CD14-positive monocyte (primary cell): ENCODE results near the gene CABP1. TPM values are rescaled to one million over a fixed set of nuclear protein-coding genes. Genes with fewer than 3 reads are reported as not detected.

Experiments
- DNase-seq, 3 donors: peaks; one replicate each; pipeline ENCODE4 v3.0.0-alpha.2; 2011 to 2022
- H2AFZ ChIP-seq: 2 replicates; pipeline ENCODE4 v1.6.0; 2012; ENCODE audit warnings: mild to moderate bottlenecking, low read depth, low read length, inconsistent platforms; ENCODE audit not compliant: insufficient read depth, poor library complexity, severe bottlenecking
- H3K27ac ChIP-seq, 2 donors: 1 replicate in 1 of 2; 2 replicates in 1 of 2; pipeline ENCODE4 v1.5.1; 2012 to 2013; ENCODE audit warnings: low read length in 2 of 2, control low read depth in 1 of 2, inconsistent platforms in 1 of 2, low read depth in 1 of 2, mild to moderate bottlenecking in 1 of 2
- H3K27me3 ChIP-seq, 2 donors: one replicate each; pipeline versions ENCODE4 v1.6.0 to v1.6.1; 2011 to 2013; ENCODE audit warnings: low read length in 2 of 2; ENCODE audit not compliant: control insufficient read depth in 2 of 2, insufficient read depth in 2 of 2
- H3K36me3 ChIP-seq, 2 donors: replicated peaks in 1 of 2; 1 replicate in 1 of 2; 2 replicates in 1 of 2; pipeline versions ENCODE4 v1.5.1 to v1.6.1; 2012 to 2013; ENCODE audit warnings: low read length in 2 of 2, control low read depth in 1 of 2, inconsistent platforms in 1 of 2, mild to moderate bottlenecking in 1 of 2; ENCODE audit not compliant: insufficient read depth in 2 of 2, control insufficient read depth in 1 of 2
- H3K4me1 ChIP-seq, 2 donors: 1 replicate in 1 of 2; 2 replicates in 1 of 2; pipeline versions ENCODE4 v1.5.1 to v1.6.1; 2012 to 2013; ENCODE audit warnings: low read length in 2 of 2, control low read depth in 1 of 2, inconsistent platforms in 1 of 2, mild to moderate bottlenecking in 1 of 2, moderate library complexity in 1 of 2; ENCODE audit not compliant: insufficient read depth in 2 of 2, control insufficient read depth in 1 of 2
- H3K4me2 ChIP-seq: replicated peaks from 2 replicates; pipeline ENCODE3; 2012; ENCODE audit warnings: low read length, moderate library complexity, mild to moderate bottlenecking; ENCODE audit not compliant: poor library complexity, severe bottlenecking; ENCODE audit errors: extremely low read depth
- H3K4me3 ChIP-seq, 3 experiments: fragments of 200-600 bp in 1 of 3; sonication (generic) in 1 of 3; replicated peaks in 1 of 3; 1 replicate in 2 of 3; 2 replicates in 1 of 3; pipeline ENCODE4 v1.5.1; 2011 to 2013; ENCODE audit warnings: low read length in 3 of 3, mild to moderate bottlenecking in 3 of 3, control low read depth in 2 of 3, low read depth in 2 of 3, inconsistent platforms in 1 of 3, moderate library complexity in 1 of 3
- H3K79me2 ChIP-seq: 2 replicates; pipeline ENCODE4 v1.6.0; 2012; ENCODE audit warnings: mild to moderate bottlenecking, control low read depth, inconsistent platforms, low read length, moderate library complexity; ENCODE audit not compliant: insufficient read depth
- H3K9ac ChIP-seq: 2 replicates; pipeline ENCODE4 v1.6.0; 2017; ENCODE audit warnings: low read length, mild to moderate bottlenecking; ENCODE audit not compliant: insufficient read depth, poor library complexity, severe bottlenecking
- H3K9me3 ChIP-seq, 2 donors: replicated peaks in 1 of 2; 1 replicate in 1 of 2; 2 replicates in 1 of 2; pipeline versions ENCODE4 v1.5.1 to v1.6.1; 2012 to 2013; ENCODE audit warnings: low read length in 2 of 2, control low read depth in 1 of 2; ENCODE audit not compliant: control insufficient read depth in 1 of 2, insufficient read depth in 1 of 2
- H4K20me1 ChIP-seq: 2 replicates; pipeline ENCODE4 v1.6.0; 2012; ENCODE audit warnings: mild to moderate bottlenecking, low read length, control low read depth, moderate library complexity; ENCODE audit not compliant: insufficient read depth
- H3K27ac Mint-ChIP-seq, 7 donors: one replicate each; pipeline ENCODE4 v1.8.0; 2020; ENCODE audit warnings: mild to moderate bottlenecking in 7 of 7, mixed read lengths in 7 of 7, moderate library complexity in 6 of 7, inconsistent platforms in 2 of 7
- H3K27me3 Mint-ChIP-seq, 3 donors: one replicate each; pipeline ENCODE4 v1.8.0; 2021 to 2022; ENCODE audit warnings: low read depth in 3 of 3, mild to moderate bottlenecking in 3 of 3, mixed read lengths in 3 of 3, moderate library complexity in 3 of 3, inconsistent platforms in 1 of 3
- H3K36me3 Mint-ChIP-seq, 2 donors: one replicate each; pipeline ENCODE4 v1.8.0; 2020; ENCODE audit warnings: mixed read lengths in 2 of 2, inconsistent platforms in 1 of 2, mild to moderate bottlenecking in 1 of 2
- H3K4me1 Mint-ChIP-seq: one replicate; pipeline ENCODE4 v1.8.0; 2020; ENCODE audit warnings: mild to moderate bottlenecking, mixed read lengths
- H3K4me3 Mint-ChIP-seq, 2 donors: one replicate each; pipeline ENCODE4 v1.8.0; 2020; ENCODE audit warnings: mild to moderate bottlenecking in 2 of 2, mixed read lengths in 2 of 2, moderate library complexity in 1 of 2
- H3K9me3 Mint-ChIP-seq, 7 donors: one replicate each; pipeline ENCODE4 v1.8.0; 2020 to 2022; ENCODE audit warnings: mixed read lengths in 7 of 7, mild to moderate bottlenecking in 6 of 7, moderate library complexity in 6 of 7, inconsistent platforms in 2 of 7
- CTCF ChIP-seq: fragments of 200-600 bp; IDR thresholded peaks from one replicate; pipeline ENCODE4 v1.8.0; 2022; ENCODE audit warnings: antibody characterized with exemption, mild to moderate bottlenecking
- WGBS: methylation state at CpG from one replicate; pipeline ENCODE4 v1.1.5; 2013; ENCODE audit warnings: missing lambda C conversion rate; ENCODE audit not compliant: insufficient coverage; 5-methylcytosine and 5-hydroxymethylcytosine counted together
- intact Hi-C, 2 donors: fragments of 100-400 bp; cut with micrococcal nuclease; formaldehyde crosslinking; loops; one replicate each; pipeline versions ENCODE4 v1.15.0 to v1.15.1; 2023
- polyA plus RNA-seq, 3 donors: library from polyadenylated mRNA; depleted of rRNA in 1 of 3; unstranded in 2 of 3; stranded (reverse) in 1 of 3; fragments of 300-500 nt in 2 of 3; fragments of >200 nt in 1 of 3; fragmentation: Illumina TruSeq in 2 of 3; gene quantifications; 1 replicate in 2 of 3; 2 replicates in 1 of 3; pipeline ENCODE4 v1.2.3, GENCODE V29; 2012 to 2021

CABP1 gene
- polyA plus RNA-seq, 3 donors: 0.19 to 0.43 TPM; not detected in 1

- no peak overlapping the region for H3K27ac Mint-ChIP-seq
Observed at GRCh38 chr12:120690083-120690450, 49.6 kb downstream of the CABP1 start.

GRCh38 chr12:120690978-120691377 is 50.6 kb downstream of the CABP1 start:
- H3K4me3 ChIP-seq: no peak overlapping the region
- H3K4me3 Mint-ChIP-seq: no peak overlapping the region
- peak overlapping the region in 2 of 7 donors; percentile 36 to 45 for H3K27ac Mint-ChIP-seq
- H3K9ac ChIP-seq: no peak overlapping the region
- intact Hi-C loops: no loop called here
- peaks cover 27 to 37% of the 10 kb centered on the region in 2 donors for H3K4me1 ChIP-seq
- peaks cover 0 to 2% (median 0%) of the 10 kb centered on the region in 3 donors for H3K27me3 Mint-ChIP-seq
- peaks cover 81% of the 10 kb centered on the region for H3K79me2 ChIP-seq
- DNase-seq: no peak
- peaks cover 27 to 36% of the 10 kb centered on the region in 2 donors for H3K36me3 ChIP-seq
- peaks cover 63% of the 10 kb centered on the region for H4K20me1 ChIP-seq
- no CpG with 5 or more reads among the region's 3 CpGs for WGBS
- H3K4me2 ChIP-seq: no peak overlapping the region
- no peaks in the 10 kb centered on the region for H3K27me3 ChIP-seq
- no peaks in the 10 kb centered on the region for H3K9me3 ChIP-seq
- no peaks in the 10 kb centered on the region for H3K9me3 Mint-ChIP-seq
- H2AFZ ChIP-seq: no peak overlapping the region
- H3K36me3 Mint-ChIP-seq: peaks cover 32 to 46% of the 10 kb centered on the region in 2 donors
- H3K27ac ChIP-seq: peak overlapping the region in 1 of 2 donors; percentile 40
- no peak for TF ChIP-seq CTCF
- H3K4me1 Mint-ChIP-seq: peaks cover 43% of the 10 kb centered on the region

More at GRCh38 chr12:120690083-120690450, 49.6 kb downstream of the CABP1 start:
- Histone ChIP-seq H3K27ac (no peak overlapping the region), H3K9ac (no peak overlapping the region), H2AFZ (no peak overlapping the region), H4K20me1 (peaks cover 63% of the 10 kb centered on the region), H3K4me1 (peaks cover 36 to 46% of the 10 kb centered on the region in 2 donors), H3K36me3 (peaks cover 18 to 27% of the 10 kb centered on the region in 2 donors), H3K79me2 (peaks cover 80% of the 10 kb centered on the region), H3K27me3 (no peaks in the 10 kb centered on the region), H3K4me3 (no peak overlapping the region), H3K4me2 (no peak overlapping the region), H3K9me3 (no peaks in the 10 kb centered on the region)
- WGBS: no CpG with 5 or more reads among the region's 2 CpGs
- intact Hi-C loops: no loop called here
- H3K27me3 Mint-ChIP-seq: peaks cover 0 to 3% (median 0%) of the 10 kb centered on the region in 3 donors
- H3K4me1 Mint-ChIP-seq: peaks cover 52% of the 10 kb centered on the region
- no peak for DNase-seq
- TF ChIP-seq CTCF: no peak
- peaks cover 24 to 37% of the 10 kb centered on the region in 2 donors for H3K36me3 Mint-ChIP-seq
- H3K9me3 Mint-ChIP-seq: no peaks in the 10 kb centered on the region
- H3K4me3 Mint-ChIP-seq: no peak overlapping the region
